ENCODE results near the gene POGK.

Gene POGK

DNA sequence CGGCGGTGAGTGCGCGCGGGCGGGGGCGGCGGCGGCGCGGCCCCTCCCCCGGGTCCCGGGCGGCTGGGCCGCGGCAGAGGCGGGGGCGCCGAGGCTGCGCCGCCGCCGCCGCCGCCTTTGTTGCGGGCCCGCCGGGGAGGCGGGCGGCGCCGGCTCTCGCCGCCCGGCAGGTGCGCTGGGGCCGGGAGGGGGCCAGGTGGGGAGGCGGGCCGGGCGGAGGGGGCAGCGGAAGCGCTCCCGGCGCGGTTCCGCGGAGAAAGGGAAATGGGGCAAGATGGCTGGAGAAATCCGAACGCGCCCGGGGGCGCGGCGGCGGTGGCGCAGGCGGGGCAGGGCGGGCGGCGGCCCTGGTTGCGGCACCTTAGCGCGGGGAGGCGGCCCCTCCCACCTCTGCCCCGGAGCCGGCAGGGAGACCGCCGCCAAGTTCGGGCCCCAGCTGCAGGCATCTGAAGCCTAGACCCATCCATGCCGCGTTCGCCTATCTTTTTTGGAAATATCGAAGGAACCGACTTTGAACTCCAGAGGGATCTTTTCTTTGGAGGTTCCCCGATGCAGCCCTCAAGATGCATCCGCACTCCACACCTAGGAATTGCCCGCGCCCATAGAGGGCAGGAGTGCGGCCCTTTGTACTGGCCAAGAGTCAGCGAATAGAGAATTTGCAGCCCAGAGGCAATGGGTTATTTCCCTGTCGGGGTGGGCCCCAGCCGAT is 479 bp downstream of the POGK start:
- peak overlapping the region; percentile 85 for H3K9ac ChIP-seq (ENCODE audit: low read depth, low read length)
- H3K4me1 ChIP-seq (ENCODE audit: control insufficient read depth, insufficient read depth, low read length): peaks cover 51% of the 10 kb centered on the region

DNA sequence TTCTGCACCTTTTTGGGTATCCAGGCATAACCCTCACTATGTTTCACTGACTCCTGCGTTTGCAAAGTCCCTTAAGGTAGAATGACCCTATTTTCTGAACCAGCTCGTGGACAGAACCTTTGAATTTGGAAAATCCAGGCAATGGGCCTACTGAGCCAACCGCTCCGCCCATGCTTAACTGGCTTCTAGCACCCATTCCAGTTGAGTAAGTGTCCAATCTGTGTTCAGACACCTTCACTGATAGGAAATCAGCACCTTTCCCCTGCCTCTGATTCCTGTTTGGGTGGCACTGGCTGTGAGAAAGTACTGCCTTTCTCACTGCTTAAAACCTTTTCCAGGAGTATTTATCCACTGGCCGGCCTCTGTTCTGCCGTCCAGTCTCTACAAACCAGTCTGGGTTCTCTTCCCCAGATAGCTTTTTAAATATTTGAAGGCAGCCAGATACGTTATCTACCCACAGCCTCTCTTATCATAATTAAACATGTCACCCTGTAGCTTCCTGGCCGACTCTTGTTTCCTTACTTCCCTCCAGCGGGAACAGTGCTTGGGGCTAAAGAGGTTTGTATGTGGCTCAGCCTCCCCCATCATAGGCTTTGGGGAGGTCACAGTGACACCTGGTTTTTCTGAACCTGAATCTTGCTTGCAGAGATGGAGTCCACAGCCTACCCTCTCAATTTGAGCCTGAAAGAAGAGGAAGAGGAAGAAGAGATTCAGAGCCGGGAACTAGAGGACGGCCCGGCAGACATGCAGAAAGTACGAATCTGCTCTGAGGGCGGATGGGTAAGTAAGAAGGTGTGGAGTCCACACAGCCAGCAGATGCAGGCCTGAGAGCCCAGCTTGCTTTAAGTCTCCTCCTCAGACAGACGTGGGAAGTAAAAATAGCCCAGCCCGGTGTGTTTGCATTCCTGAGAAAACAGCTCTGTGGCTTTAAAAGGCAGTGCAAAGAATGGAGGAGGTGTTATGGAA is 1.3 kb downstream of the POGK start:
- Histone ChIP-seq H3K9me3 (replicated peaks; ENCODE audit: low read length) (no peaks in the 10 kb centered on the region), H3K4me3 (ENCODE audit: low read length) (peak overlapping the region; percentile 76), H3K36me3 (ENCODE audit: insufficient read depth, low read length) (peaks cover 41% of the 10 kb centered on the region), H3K4me2 (ENCODE audit: low read length) (peak overlapping the region; percentile 87), H3K9ac (ENCODE audit: low read depth, low read length) (peak overlapping the region; percentile 85), H3K27me3 (ENCODE audit: control insufficient read depth, insufficient read depth, low read length) (no peaks in the 10 kb centered on the region), H3K4me1 (ENCODE audit: control insufficient read depth, insufficient read depth, low read length) (peaks cover 54% of the 10 kb centered on the region)

More for the DNA sequence above, 479 bp downstream of the POGK start:
- no peaks in the 10 kb centered on the region for H3K27me3 ChIP-seq (ENCODE audit: control insufficient read depth, insufficient read depth, low read length)
- no peaks in the 10 kb centered on the region for H3K9me3 ChIP-seq (replicated peaks; ENCODE audit: low read length)
- H3K4me3 ChIP-seq (ENCODE audit: low read length): peak overlapping the region; percentile 76
- peak overlapping the region; percentile 92 for H3K4me2 ChIP-seq (ENCODE audit: low read length)
- peaks cover 37% of the 10 kb centered on the region for H3K36me3 ChIP-seq (ENCODE audit: insufficient read depth, low read length)

DNA sequence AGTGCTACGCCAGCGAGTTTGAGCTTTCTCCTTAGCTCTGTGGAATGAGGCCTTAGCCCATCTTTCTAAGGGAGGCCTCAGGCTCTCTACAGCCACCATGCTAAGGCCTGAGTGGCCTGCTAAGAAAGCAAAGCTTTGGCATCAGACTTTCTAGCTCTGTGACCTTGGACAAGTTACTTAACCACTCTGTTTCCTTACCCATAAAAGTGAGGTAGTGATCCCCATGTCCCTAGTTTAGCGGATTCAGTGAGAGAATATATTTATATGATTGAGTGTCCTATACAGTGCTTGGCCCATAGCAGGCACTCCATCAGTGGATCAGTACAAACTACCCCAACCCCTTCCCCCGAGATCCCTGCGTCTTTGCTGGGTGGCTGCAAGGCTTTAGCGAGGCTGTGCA is 4.0 kb downstream of the POGK start:
- Histone ChIP-seq H3K27me3 (ENCODE audit: control insufficient read depth, insufficient read depth, low read length) (no peaks in the 10 kb centered on the region), H3K4me3 (ENCODE audit: low read length) (no peak overlapping the region), H3K4me2 (ENCODE audit: low read length) (no peak overlapping the region), H3K9me3 (replicated peaks; ENCODE audit: low read length) (no peaks in the 10 kb centered on the region), H3K9ac (ENCODE audit: low read depth, low read length) (no peak overlapping the region), H3K36me3 (ENCODE audit: insufficient read depth, low read length) (peaks cover 62% of the 10 kb centered on the region), H3K4me1 (ENCODE audit: control insufficient read depth, insufficient read depth, low read length) (peaks cover 58% of the 10 kb centered on the region)

DNA sequence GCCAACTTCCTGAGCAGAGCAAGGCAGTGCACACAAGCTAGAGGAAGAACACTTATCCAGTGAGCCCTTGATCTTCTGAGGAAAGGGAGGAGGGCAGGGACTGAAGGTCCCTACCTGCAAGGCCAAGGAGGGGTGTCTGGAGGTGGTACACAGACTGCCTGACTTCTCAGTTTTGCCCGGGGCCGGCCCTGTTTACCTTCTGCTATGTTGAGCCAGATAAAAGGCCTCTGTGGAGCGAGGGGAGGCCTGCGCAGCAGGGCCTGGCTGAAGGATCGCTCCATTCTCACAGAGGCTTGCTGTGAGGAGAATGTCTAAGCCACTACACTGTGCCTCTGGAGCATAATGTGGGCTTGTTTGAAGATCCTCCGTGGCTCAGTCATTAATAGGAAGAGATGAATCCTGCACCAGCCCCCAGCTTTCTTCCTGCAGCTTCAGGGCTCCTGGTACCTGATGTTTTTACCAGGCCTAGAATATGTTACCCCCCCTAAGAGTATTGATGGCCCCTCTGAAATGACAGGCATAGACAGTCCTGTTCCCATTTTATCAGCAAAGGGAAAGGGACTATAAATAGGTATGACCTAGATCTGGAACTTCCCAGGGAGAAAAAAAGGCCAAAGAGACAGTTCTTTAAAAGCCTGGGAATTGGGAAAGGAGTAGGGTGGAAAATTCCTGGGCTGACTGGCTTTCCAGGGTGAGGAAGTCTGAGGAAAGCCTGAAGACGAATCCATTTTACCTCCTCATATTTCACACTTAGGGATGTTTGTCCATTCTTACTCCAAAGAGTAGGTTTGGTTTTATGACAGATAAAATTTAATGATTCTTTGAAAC is 4.7 kb downstream of the POGK start:
- Histone ChIP-seq H3K9ac (ENCODE audit: low read depth, low read length) (no peak overlapping the region), H3K4me1 (ENCODE audit: control insufficient read depth, insufficient read depth, low read length) (peaks cover 51% of the 10 kb centered on the region), H3K4me3 (ENCODE audit: low read length) (no peak overlapping the region), H3K36me3 (ENCODE audit: insufficient read depth, low read length) (peaks cover 68% of the 10 kb centered on the region), H3K27me3 (ENCODE audit: control insufficient read depth, insufficient read depth, low read length) (no peaks in the 10 kb centered on the region), H3K4me2 (ENCODE audit: low read length) (peak overlapping the region; percentile 33), H3K9me3 (replicated peaks; ENCODE audit: low read length) (no peaks in the 10 kb centered on the region)

DNA sequence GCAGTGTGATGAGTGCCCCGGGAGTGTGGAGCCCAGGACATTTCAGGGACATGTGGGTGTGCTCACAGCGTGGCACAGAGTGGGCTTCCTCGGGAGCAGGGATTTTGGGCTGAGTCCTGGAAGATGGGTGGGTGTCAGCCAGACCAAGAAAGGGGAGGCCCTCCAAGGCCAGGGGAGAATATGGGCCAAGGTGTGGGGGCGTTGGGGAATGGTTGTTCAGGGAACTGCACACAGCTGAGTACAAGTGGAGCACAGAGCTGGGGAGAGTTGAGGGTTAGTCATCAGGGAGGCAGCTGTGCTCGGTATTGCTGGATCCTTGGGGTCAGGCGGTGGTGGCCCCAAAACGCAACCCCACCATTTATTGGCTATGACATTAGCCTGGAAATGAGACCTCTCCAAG is 5.5 kb downstream of the POGK start:
- no peaks in the 10 kb centered on the region for H3K27me3 ChIP-seq (ENCODE audit: control insufficient read depth, insufficient read depth, low read length)
- peaks cover 76% of the 10 kb centered on the region for H3K36me3 ChIP-seq (ENCODE audit: insufficient read depth, low read length)
- peaks cover 51% of the 10 kb centered on the region for H3K4me1 ChIP-seq (ENCODE audit: control insufficient read depth, insufficient read depth, low read length)
- H3K9ac ChIP-seq (ENCODE audit: low read depth, low read length): no peak overlapping the region
- H3K4me2 ChIP-seq (ENCODE audit: low read length): peak overlapping the region; percentile 33
- H3K9me3 ChIP-seq (replicated peaks; ENCODE audit: low read length): no peaks in the 10 kb centered on the region
- no peak overlapping the region for H3K4me3 ChIP-seq (ENCODE audit: low read length)

DNA sequence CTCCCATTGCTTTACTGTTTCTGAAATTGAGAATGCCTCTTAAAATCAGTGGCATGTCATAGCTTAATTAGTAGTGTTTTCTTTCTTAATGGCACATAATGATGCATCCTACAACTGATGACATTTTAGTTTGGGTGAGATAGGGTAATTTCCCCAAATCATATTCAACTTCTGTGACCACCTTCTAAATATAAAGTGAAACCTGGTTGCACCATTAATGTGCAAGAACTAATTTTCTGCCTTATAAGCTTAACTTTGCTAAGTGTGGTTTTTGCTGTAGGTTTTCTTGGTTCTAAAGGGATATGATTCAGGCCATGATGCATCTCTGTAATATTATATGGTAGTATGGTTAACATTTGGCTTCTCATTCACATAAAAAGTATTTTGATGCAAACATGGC is 8.9 kb downstream of the POGK start:
- Histone ChIP-seq H3K4me2 (ENCODE audit: low read length) (no peak overlapping the region), H3K4me1 (ENCODE audit: control insufficient read depth, insufficient read depth, low read length) (peaks cover 24% of the 10 kb centered on the region), H3K4me3 (ENCODE audit: low read length) (no peak overlapping the region), H3K9ac (ENCODE audit: low read depth, low read length) (no peak overlapping the region), H3K36me3 (ENCODE audit: insufficient read depth, low read length) (peaks cover 85% of the 10 kb centered on the region), H3K27me3 (ENCODE audit: control insufficient read depth, insufficient read depth, low read length) (no peaks in the 10 kb centered on the region), H3K9me3 (replicated peaks; ENCODE audit: low read length) (no peaks in the 10 kb centered on the region)

DNA sequence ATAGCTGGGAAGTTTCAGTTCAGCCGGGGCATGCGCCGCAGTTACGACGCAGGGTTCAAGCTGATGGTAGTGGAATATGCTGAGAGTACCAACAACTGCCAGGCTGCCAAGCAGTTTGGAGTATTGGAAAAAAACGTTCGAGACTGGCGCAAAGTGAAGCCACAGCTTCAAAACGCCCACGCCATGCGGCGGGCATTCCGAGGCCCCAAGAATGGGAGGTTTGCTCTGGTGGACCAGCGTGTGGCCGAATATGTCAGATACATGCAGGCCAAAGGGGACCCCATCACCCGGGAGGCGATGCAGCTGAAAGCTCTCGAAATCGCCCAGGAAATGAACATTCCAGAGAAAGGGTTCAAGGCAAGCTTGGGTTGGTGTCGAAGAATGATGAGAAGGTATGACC is 9.9 kb downstream of the POGK start:
- Histone ChIP-seq H3K4me1 (ENCODE audit: control insufficient read depth, insufficient read depth, low read length) (peaks cover 14% of the 10 kb centered on the region), H3K4me3 (ENCODE audit: low read length) (no peak overlapping the region), H3K9ac (ENCODE audit: low read depth, low read length) (no peak overlapping the region), H3K9me3 (replicated peaks; ENCODE audit: low read length) (no peaks in the 10 kb centered on the region), H3K27me3 (ENCODE audit: control insufficient read depth, insufficient read depth, low read length) (no peaks in the 10 kb centered on the region), H3K4me2 (ENCODE audit: low read length) (no peak overlapping the region), H3K36me3 (ENCODE audit: insufficient read depth, low read length) (peaks cover 84% of the 10 kb centered on the region)

DNA sequence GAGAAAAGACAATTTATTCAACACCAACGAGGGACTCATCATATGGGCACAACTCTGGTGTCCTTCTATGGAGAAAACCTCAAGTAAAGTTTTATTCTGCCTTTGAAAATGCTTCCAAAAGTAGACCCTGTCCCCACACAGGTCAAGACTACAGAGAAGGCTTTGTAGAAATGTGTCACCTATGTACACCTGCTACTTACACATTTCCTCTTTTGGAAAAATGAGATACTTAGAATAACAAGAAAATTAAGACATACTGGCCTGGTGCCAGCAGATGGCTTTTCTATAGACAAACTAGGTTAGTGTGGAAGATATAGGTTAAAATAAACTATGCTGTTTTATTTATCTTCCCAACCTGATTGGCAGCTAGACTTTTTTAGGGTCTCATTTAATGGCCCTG is 13.6 kb downstream of the POGK start:
- no peak overlapping the region for H3K4me3 ChIP-seq (ENCODE audit: low read length)
- H3K4me2 ChIP-seq (ENCODE audit: low read length): no peak overlapping the region
- H3K9ac ChIP-seq (ENCODE audit: low read depth, low read length): no peak overlapping the region
- H3K9me3 ChIP-seq (replicated peaks; ENCODE audit: low read length): no peaks in the 10 kb centered on the region
- H3K27me3 ChIP-seq (ENCODE audit: control insufficient read depth, insufficient read depth, low read length): no peaks in the 10 kb centered on the region
- H3K4me1 ChIP-seq (ENCODE audit: control insufficient read depth, insufficient read depth, low read length): peaks cover 3% of the 10 kb centered on the region
- peaks cover 95% of the 10 kb centered on the region for H3K36me3 ChIP-seq (ENCODE audit: insufficient read depth, low read length)

DNA sequence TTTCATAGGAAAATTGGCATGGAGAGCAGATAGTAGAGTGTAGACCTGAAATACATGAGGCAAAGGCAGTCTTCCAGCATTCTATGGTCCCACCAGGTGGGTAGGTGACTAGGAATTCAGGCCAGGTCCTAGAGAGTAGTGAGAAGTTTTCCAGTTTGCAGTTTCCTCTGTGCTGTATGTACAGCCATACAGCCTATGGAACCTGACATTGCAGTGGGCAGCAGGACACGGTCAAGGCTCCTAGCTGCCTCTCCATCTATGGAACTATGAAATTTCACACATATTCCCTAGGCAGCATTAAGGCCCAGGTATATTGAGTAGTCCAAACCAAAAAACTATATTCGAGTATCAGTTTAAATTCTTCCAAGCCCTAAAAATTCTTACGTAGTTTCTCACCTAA is 16.3 kb downstream of the POGK start:
- Histone ChIP-seq H3K4me3 (ENCODE audit: low read length) (no peak overlapping the region), H3K9me3 (replicated peaks; ENCODE audit: low read length) (no peaks in the 10 kb centered on the region), H3K4me1 (ENCODE audit: control insufficient read depth, insufficient read depth, low read length) (no peaks in the 10 kb centered on the region), H3K4me2 (ENCODE audit: low read length) (no peak overlapping the region), H3K36me3 (ENCODE audit: insufficient read depth, low read length) (peaks cover 85% of the 10 kb centered on the region), H3K27me3 (ENCODE audit: control insufficient read depth, insufficient read depth, low read length) (no peaks in the 10 kb centered on the region), H3K9ac (ENCODE audit: low read depth, low read length) (no peak overlapping the region)

DNA sequence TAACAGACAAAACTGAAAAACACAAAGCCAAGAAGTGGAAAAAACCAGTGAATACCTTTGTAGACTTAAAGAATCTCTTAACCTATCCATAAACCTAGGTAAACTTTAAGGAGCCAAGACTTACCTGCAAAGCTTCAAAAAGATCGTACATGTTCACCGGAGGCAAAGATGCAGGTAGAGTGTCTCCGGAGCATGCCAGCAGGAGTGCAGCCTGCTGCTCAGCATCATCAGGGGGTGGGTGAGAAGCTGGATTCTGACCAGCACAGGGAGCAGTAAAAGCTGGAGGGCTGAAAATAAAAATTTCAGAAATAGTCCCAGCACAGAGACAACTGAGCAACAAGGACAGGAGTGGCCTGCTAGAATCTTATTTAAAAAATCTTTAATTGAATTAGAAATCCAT is 18.7 kb downstream of the POGK start:
- H3K27me3 ChIP-seq (ENCODE audit: control insufficient read depth, insufficient read depth, low read length): no peaks in the 10 kb centered on the region
- no peak overlapping the region for H3K4me3 ChIP-seq (ENCODE audit: low read length)
- no peak overlapping the region for H3K9ac ChIP-seq (ENCODE audit: low read depth, low read length)
- no peak overlapping the region for H3K4me2 ChIP-seq (ENCODE audit: low read length)
- no peaks in the 10 kb centered on the region for H3K4me1 ChIP-seq (ENCODE audit: control insufficient read depth, insufficient read depth, low read length)
- no peaks in the 10 kb centered on the region for H3K9me3 ChIP-seq (replicated peaks; ENCODE audit: low read length)
- peaks cover 79% of the 10 kb centered on the region for H3K36me3 ChIP-seq (ENCODE audit: insufficient read depth, low read length)

DNA sequence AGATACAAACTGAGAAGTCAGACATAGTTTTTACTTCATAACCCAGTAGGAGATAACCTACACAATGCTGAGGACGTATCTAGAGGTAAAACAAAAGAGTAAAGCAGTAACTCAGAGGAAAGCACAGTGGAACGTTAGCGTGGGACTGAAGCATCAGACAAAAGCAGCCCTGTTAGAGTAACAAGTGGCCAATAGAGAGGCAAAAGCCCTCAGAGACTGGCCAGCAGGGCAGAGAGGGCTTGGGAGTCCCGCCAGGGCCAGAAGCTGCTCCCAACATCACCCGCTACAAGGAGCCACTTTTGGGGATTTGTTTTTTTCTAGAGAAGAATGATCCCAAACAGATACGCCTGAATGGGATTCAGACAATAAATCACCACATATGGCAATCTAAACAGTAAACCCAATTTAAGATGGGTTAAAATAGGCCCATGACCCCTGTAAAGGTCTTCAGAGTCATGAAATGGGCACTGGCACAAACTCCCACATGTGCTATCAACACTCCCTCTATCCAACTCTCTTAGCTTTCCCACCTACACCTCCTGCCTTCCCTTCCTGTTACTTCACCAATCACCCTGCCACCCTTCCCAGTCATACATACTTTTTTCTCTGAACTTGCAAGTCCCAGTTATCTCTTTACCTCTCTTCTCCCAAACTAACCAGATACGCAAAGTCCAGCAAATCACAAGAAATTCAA is 19.6 kb downstream of the POGK start:
- Histone ChIP-seq H3K9me3 (replicated peaks; ENCODE audit: low read length) (no peaks in the 10 kb centered on the region), H3K27me3 (ENCODE audit: control insufficient read depth, insufficient read depth, low read length) (no peaks in the 10 kb centered on the region), H3K4me3 (ENCODE audit: low read length) (no peak overlapping the region), H3K4me2 (ENCODE audit: low read length) (no peak overlapping the region), H3K4me1 (ENCODE audit: control insufficient read depth, insufficient read depth, low read length) (no peaks in the 10 kb centered on the region), H3K36me3 (ENCODE audit: insufficient read depth, low read length) (peaks cover 72% of the 10 kb centered on the region), H3K9ac (ENCODE audit: low read depth, low read length) (no peak overlapping the region)
